Pancreas (tissue), 10 donors: ENCODE data around the gene FATE1. TPM values are rescaled to one million over a fixed set of nuclear protein-coding genes. Genes with fewer than 3 reads are reported as not detected.

Source experiments
- ATAC-seq, 4 donors: fragments of 200-7000 bp; cut with Tn5 transposase; one replicate each; pipeline versions ENCODE4 v1.8.0 to v1.9.1; 2020; ENCODE audit warnings: mild to moderate bottlenecking in 4 of 4, moderate library complexity in 4 of 4
- DNase-seq, 6 donors: peaks; one replicate each; pipeline ENCODE4 v3.0.0-alpha.2; 2020
- FAIRE-seq: peaks from 2 replicates; lab custom pipeline; 2012; peaks lifted over from hg19 to GRCh38; lab: Jason Lieb, UNC
- H3K27ac ChIP-seq, 4 donors: fragments of 200-600 bp; sonication (generic); 1 replicate in 3 of 4; 2 replicates in 1 of 4; pipeline versions ENCODE4 v1.5.0 to v1.8.0; 2020
- H3K27me3 ChIP-seq, 4 donors: fragments of 200-600 bp; one replicate each; pipeline ENCODE4 v1.8.0; 2021
- H3K36me3 ChIP-seq, 3 donors: fragments of 200-600 bp; sonication (generic) in 1 of 3; one replicate each; pipeline versions ENCODE4 v1.5.0 to v1.8.0; 2020 to 2021
- H3K4me1 ChIP-seq, 3 donors: fragments of 200-600 bp; one replicate each; pipeline ENCODE4 v1.8.0; 2021
- H3K4me3 ChIP-seq, 4 donors: fragments of 200-600 bp; sonication (generic) in 2 of 4; one replicate each; pipeline versions ENCODE4 v1.5.0 to v1.8.0; 2020 to 2021
- H3K9me3 ChIP-seq, 4 donors: fragments of 200-600 bp; one replicate each; pipeline ENCODE4 v1.8.0; 2021
- CTCF ChIP-seq, 4 donors: fragments of 200-600 bp; sonication (generic) in 3 of 4; IDR thresholded peaks; one replicate each; pipeline versions ENCODE4 v1.5.0 to v1.8.0; 2021; ENCODE audit warnings: antibody characterized with exemption in 4 of 4
- WGBS, 2 donors: extraction: QIAGEN DNeasy Blood & Tissue Kit; methylation state at CpG; one replicate each; pipeline ENCODE4 v1.1.7; 2013; 5-methylcytosine and 5-hydroxymethylcytosine counted together
- intact Hi-C, 3 donors: fragments of 100-400 bp; cut with DNase I; formaldehyde crosslinking; loops; one replicate each; pipeline versions ENCODE4 v1.11.1 to v1.14.2; 2022
- polyA plus RNA-seq, 2 donors: library from polyadenylated mRNA; stranded (reverse); fragments of 200-250 nt; gene quantifications; one replicate each; pipeline ENCODE4 v1.2.3, GENCODE V29; 2013
- total RNA-seq, 6 donors: library from RNA; stranded (reverse); fragmentation: NEBNext Ultra II Directional in 4 of 6; extraction: Animal tissue kit (Norgen Biotek cat#: 25700) in 4 of 6; gene quantifications; one replicate each; pipeline versions ENCODE4 v1.2.1 to v1.2.4, GENCODE V29; 2021 to 2023
- donor health status: healthy with polysubstance abuse.
- donor health status: DM: no; HTN: no; CAD: no; lungs with moderate emphysema.
- donor health status: DM: no; HTN: no; CAD: no.
- donor health status: control.
- donor health status: control.
- donor health status: Bipolar disorder and iron deficiency.
- donor health status: DM: yes; HTN: yes; CAD: no.
- donor health status: DM: no; HTN: no; CAD: no.
- donor health status: DM: no; HTN: no; CAD: no.
- donor health status: DM: yes; HTN: yes; CAD: no.

FATE1 gene
- total and polyA plus RNA-seq, 8 donors: 0.07 TPM; not detected in 7

GRCh38 chrX:151765026-151765425, 49.2 kb downstream of the FATE1 start:
- Histone ChIP-seq H3K27me3 (no peaks in the 10 kb centered on the region), H3K9me3 (no peaks in the 10 kb centered on the region), H3K36me3 (no peaks in the 10 kb centered on the region), H3K4me1 (no peaks in the 10 kb centered on the region), H3K4me3 (no peak overlapping the region), H3K27ac (no peak overlapping the region)
- 88 to 90% methylated on average over 2 of the region's 2 CpGs for WGBS, 2 donors
- intact Hi-C loops: no loop called here
- DNase-seq: no peak
- TF ChIP-seq CTCF (IDR thresholded peaks at IDR 0.05): no peak
- no peak for ATAC-seq
- no peak for FAIRE-seq

- DNase-seq: no peak
- ATAC-seq: no peak
- no peak overlapping the region for H3K4me3 ChIP-seq
- H3K36me3 ChIP-seq: no peaks in the 10 kb centered on the region
- FAIRE-seq: no peak
- H3K27ac ChIP-seq: no peak overlapping the region
- no peaks in the 10 kb centered on the region for H3K9me3 ChIP-seq
- 90% methylated on average over 3 of the region's 3 CpGs for WGBS, 2 donors
- no peaks in the 10 kb centered on the region for H3K27me3 ChIP-seq
- TF ChIP-seq CTCF (IDR thresholded peaks at IDR 0.05): no peak
- intact Hi-C loops: no loop called here
- H3K4me1 ChIP-seq: no peaks in the 10 kb centered on the region
Observed at GRCh38 chrX:151771726-151772125, 55.9 kb downstream of the FATE1 start.

Other genes with a start within 250 kb of the FATE1 start
- gene PASD1, start 152.4 kb upstream of the FATE1 start, total RNA-seq: not detected
- not detected for gene PASD1, start 152.4 kb upstream of the FATE1 start, polyA plus RNA-seq
- gene PRRG3, start 20.6 kb upstream of the FATE1 start, total RNA-seq: under 1 TPM in 4 of 6 donors, not detected in 2; 0.03 to 0.41 (median 0.21) TPM
- under 1 TPM; 0.02 to 0.08 TPM for gene PRRG3, start 20.6 kb upstream of the FATE1 start, polyA plus RNA-seq
- gene CNGA2, start 18.7 kb downstream of the FATE1 start, total RNA-seq: not detected
- gene CNGA2, start 18.7 kb downstream of the FATE1 start, polyA plus RNA-seq: not detected
- not detected for gene MAGEA4, start 196.9 kb downstream of the FATE1 start, total RNA-seq
- gene MAGEA4, start 196.9 kb downstream of the FATE1 start, polyA plus RNA-seq: not detected